ENCODE results near the gene OR4C5. TPM values are rescaled to one million over a fixed set of nuclear protein-coding genes. Genes with fewer than 3 reads are reported as not detected.
"Not testable (repeated sequence)": the region's sequence is repeated elsewhere in the genome, so short reads cannot be mapped to it uniquely, and the experiment has no call there.

The OR4C5 gene
- total RNA-seq, 2 experiments from 2014 or later = not detected

- intact Hi-C loops (cut with micrococcal nuclease; ENCODE audit: unreplicated experiment) = loop anchor here (5.0 kb wide), 1 partner anchor 1673 kb away; no protein-coding TSS in a partner anchor
- ChIA-PET POLR2A (no interaction called here), CTCF (ENCODE audit: unreplicated experiment) (no interaction called here)
- TF ChIP-seq CTCF (conservative IDR thresholded peaks at IDR 0.05; ENCODE audit: low read length) (no peak), EZH2phosphoT487 (IDR thresholded peaks at IDR 0.05; ENCODE audit: borderline replicate concordance, low read depth, low read length) (no peak)
- Histone ChIP-seq H3K9me2 (ENCODE audit: insufficient read depth, low read length) (no peaks in the 10 kb centered on the region), H2AFZ (ENCODE audit: low read length) (no peak overlapping the region), H3K9me3 (ENCODE audit: low read length) (no peaks in the 10 kb centered on the region), H3K4me3 (ENCODE audit: low read depth, low read length, poor library complexity, severe bottlenecking) (no peak overlapping the region), H4K20me1 (ENCODE audit: insufficient read depth, low read length) (no peaks in the 10 kb centered on the region), H3K4me2 (ENCODE audit: low read length) (no peak overlapping the region), H3K27ac (ENCODE audit: low read depth, low read length, poor library complexity, severe bottlenecking) (no peak overlapping the region), H3K79me2 (ENCODE audit: insufficient read depth, low read depth, low read length) (no peaks in the 10 kb centered on the region), H3K4me1 (ENCODE audit: insufficient read depth, low read length, poor library complexity, severe bottlenecking) (no peaks in the 10 kb centered on the region), H3K36me3 (ENCODE audit: insufficient read depth, low read length) (no peaks in the 10 kb centered on the region)
- DNase-seq (ENCODE audit: low spot score) = no peak
- BruUV-seq (replicated peaks) = no TSS peak
These were observed 11.6 kb downstream of the OR4C5 start for GRCh38 chr11:48354677-48355076.

- Histone ChIP-seq H3K27ac (ENCODE audit: low read depth, low read length, poor library complexity, severe bottlenecking) (no peak overlapping the region), H4K20me1 (ENCODE audit: insufficient read depth, low read length) (no peaks in the 10 kb centered on the region), H3K9me2 (ENCODE audit: insufficient read depth, low read length) (no peaks in the 10 kb centered on the region), H3K36me3 (ENCODE audit: insufficient read depth, low read length) (no peaks in the 10 kb centered on the region), H2AFZ (ENCODE audit: low read length) (no peak overlapping the region), H3K4me1 (ENCODE audit: insufficient read depth, low read length, poor library complexity, severe bottlenecking) (no peaks in the 10 kb centered on the region), H3K9me3 (ENCODE audit: low read length) (no peaks in the 10 kb centered on the region), H3K79me2 (ENCODE audit: insufficient read depth, low read depth, low read length) (no peaks in the 10 kb centered on the region), H3K4me3 (ENCODE audit: low read depth, low read length, poor library complexity, severe bottlenecking) (no peak overlapping the region), H3K4me2 (ENCODE audit: low read length) (no peak overlapping the region)
- CTCF ChIA-PET (ENCODE audit: unreplicated experiment) = no interaction called here
- BruUV-seq (replicated peaks) = no TSS peak
- POLR2A ChIA-PET = no interaction called here
- DNase-seq (ENCODE audit: low spot score) = no peak
- no peak for TF ChIP-seq CTCF (conservative IDR thresholded peaks at IDR 0.05; ENCODE audit: low read length)
- no peak for TF ChIP-seq EZH2phosphoT487 (IDR thresholded peaks at IDR 0.05; ENCODE audit: borderline replicate concordance, low read depth, low read length)
- intact Hi-C loops (cut with micrococcal nuclease; ENCODE audit: unreplicated experiment) = no loop called here
These were observed 12.3 kb downstream of the OR4C5 start for GRCh38 chr11:48354013-48354412.

- CTCF ChIA-PET (ENCODE audit: unreplicated experiment); H3K4me2 ChIP-seq (ENCODE audit: low read length); H3K4me1 ChIP-seq (ENCODE audit: insufficient read depth, low read length, poor library complexity, severe bottlenecking); H3K27ac ChIP-seq (ENCODE audit: low read depth, low read length, poor library complexity, severe bottlenecking); H4K20me1 ChIP-seq (ENCODE audit: insufficient read depth, low read length); DNase-seq (ENCODE audit: low spot score); H3K9me2 ChIP-seq (ENCODE audit: insufficient read depth, low read length); POLR2A ChIA-PET; intact Hi-C loops (cut with micrococcal nuclease; ENCODE audit: unreplicated experiment); H2AFZ ChIP-seq (ENCODE audit: low read length); H3K4me3 ChIP-seq (ENCODE audit: low read depth, low read length, poor library complexity, severe bottlenecking); H3K9me3 ChIP-seq (ENCODE audit: low read length); H3K79me2 ChIP-seq (ENCODE audit: insufficient read depth, low read depth, low read length); BruUV-seq (replicated peaks); H3K36me3 ChIP-seq (ENCODE audit: insufficient read depth, low read length): not testable (repeated sequence)
These were observed 20.0 kb downstream of the OR4C5 start for GRCh38 chr11:48346286-48346685.

GRCh38 chr11:48342505-48342904, 23.8 kb downstream of the OR4C5 start:
- H3K9me2 ChIP-seq (ENCODE audit: insufficient read depth, low read length); BruUV-seq (replicated peaks); H3K79me2 ChIP-seq (ENCODE audit: insufficient read depth, low read depth, low read length); H4K20me1 ChIP-seq (ENCODE audit: insufficient read depth, low read length); CTCF ChIA-PET (ENCODE audit: unreplicated experiment); H3K4me3 ChIP-seq (ENCODE audit: low read depth, low read length, poor library complexity, severe bottlenecking); H3K36me3 ChIP-seq (ENCODE audit: insufficient read depth, low read length); H3K4me1 ChIP-seq (ENCODE audit: insufficient read depth, low read length, poor library complexity, severe bottlenecking); H3K9me3 ChIP-seq (ENCODE audit: low read length); H3K4me2 ChIP-seq (ENCODE audit: low read length); intact Hi-C loops (cut with micrococcal nuclease; ENCODE audit: unreplicated experiment); DNase-seq (ENCODE audit: low spot score); POLR2A ChIA-PET; H3K27ac ChIP-seq (ENCODE audit: low read depth, low read length, poor library complexity, severe bottlenecking); H2AFZ ChIP-seq (ENCODE audit: low read length): not testable (repeated sequence)
